ENCODE measurements around the gene CDH4.

Gene CDH4

GRCh38 chr20:61682114-61682995 is 430.3 kb downstream of the CDH4 start:
- DNase-seq = no peak

GRCh38 chr20:61682996-61683681 is 431.1 kb downstream of the CDH4 start:
- no peak for DNase-seq

GRCh38 chr20:61683721-61684120 is 431.7 kb downstream of the CDH4 start:
- no peak for DNase-seq

- DNase-seq = no peak
Measured at GRCh38 chr20:61684136-61684535, 432.1 kb downstream of the CDH4 start.

- no peak for DNase-seq
Measured at GRCh38 chr20:61684583-61685235, 432.6 kb downstream of the CDH4 start.

- no peak for DNase-seq
Measured at GRCh38 chr20:61685462-61685861, 433.4 kb downstream of the CDH4 start.

- no peak for DNase-seq
Measured at GRCh38 chr20:61686051-61686936, 434.2 kb downstream of the CDH4 start.

GRCh38 chr20:61688411-61688810 is 436.4 kb downstream of the CDH4 start:
- no peak for DNase-seq

- DNase-seq = no peak
Measured at GRCh38 chr20:61690150-61690549, 438.1 kb downstream of the CDH4 start.

- no peak for DNase-seq
Measured at GRCh38 chr20:61690993-61691838, 439.2 kb downstream of the CDH4 start.

- DNase-seq = no peak
Measured at GRCh38 chr20:61691978-61692377, 439.9 kb downstream of the CDH4 start.

GRCh38 chr20:61692479-61692878 is 440.4 kb downstream of the CDH4 start:
- DNase-seq = no peak

- DNase-seq = no peak
Measured at GRCh38 chr20:61693055-61693600, 441.1 kb downstream of the CDH4 start.

- no peak for DNase-seq
Measured at GRCh38 chr20:61694682-61695081, 442.6 kb downstream of the CDH4 start.

- DNase-seq = no peak
Measured at GRCh38 chr20:61695741-61696140, 443.7 kb downstream of the CDH4 start.

- no peak for DNase-seq
Measured at GRCh38 chr20:61696181-61696735, 444.2 kb downstream of the CDH4 start.

- DNase-seq = no peak
Measured at GRCh38 chr20:61697666-61698597, 445.9 kb downstream of the CDH4 start.

- no peak for DNase-seq
Measured at GRCh38 chr20:61698598-61699494, 446.8 kb downstream of the CDH4 start.
